Thoracic aorta (tissue), 2 donors: ENCODE data around the gene KIR3DL2. TPM values are rescaled to one million over a fixed set of nuclear protein-coding genes. Genes with fewer than 3 reads are reported as not detected.
"Not testable (repeated sequence)": the region's sequence is repeated elsewhere in the genome, so short reads cannot be mapped to it uniquely, and the experiment has no call there.

Experiments used
- ATAC-seq: fragments of 150-250 bp; one replicate; pipeline ENCODE4 v1.8.0; 2017; ENCODE audit warnings: low read depth; ENCODE audit not compliant: insufficient number of reproducible peaks, low FRiP score
- DNase-seq: peaks from one replicate; pipeline ENCODE4 v3.0.0-alpha.2; 2020; ENCODE audit warnings: low spot score
- H3K27ac ChIP-seq, 2 donors: fragments of 200-600 bp; sonication (generic); 1 replicate in 1 of 2; 2 replicates in 1 of 2; pipeline ENCODE4 v1.5.1; 2016; ENCODE audit warnings: mild to moderate bottlenecking in 2 of 2, moderate library complexity in 2 of 2
- H3K27me3 ChIP-seq: fragments of 200-600 bp; sonication (generic); replicated peaks from 2 replicates; pipeline ENCODE4 v1.6.0; 2016; ENCODE audit warnings: mild to moderate bottlenecking; ENCODE audit not compliant: insufficient read depth
- H3K36me3 ChIP-seq: fragments of 200-600 bp; sonication (generic); one replicate; pipeline ENCODE4 v1.5.1; 2016
- H3K4me1 ChIP-seq, 2 donors: fragments of 200-600 bp; sonication (generic); 1 replicate in 1 of 2; 2 replicates in 1 of 2; pipeline versions ENCODE4 v1.5.1 to v1.6.0; 2016; ENCODE audit warnings: low read depth in 2 of 2, mild to moderate bottlenecking in 1 of 2; ENCODE audit not compliant: control insufficient read depth in 1 of 2
- H3K4me3 ChIP-seq: fragments of 200-600 bp; sonication (generic); 2 replicates; pipeline ENCODE4 v1.5.1; 2016; ENCODE audit warnings: mild to moderate bottlenecking
- H3K9me3 ChIP-seq: fragments of 200-600 bp; sonication (generic); 2 replicates; pipeline ENCODE4 v1.5.1; 2016
- CTCF ChIP-seq: fragments of 200-600 bp; sonication (generic); IDR thresholded peaks from one replicate; pipeline ENCODE4 v1.5.1; 2019; ENCODE audit warnings: antibody characterized with exemption
- total RNA-seq, 2 donors: library from RNA; depleted of rRNA; stranded (reverse); fragments of >200 nt; gene quantifications; one replicate each; pipeline versions ENCODE4 v1.1.0 to v1.2.3, GENCODE V29; 2016

The KIR3DL2 gene
- not detected for total RNA-seq

GRCh38 chr19:54850061-54850640 lies at the start of gene KIR3DL2:
Gene KIR3DL2, plus strand, starts transcription at chr19:54850443. Its CDS starts 33 bp downstream, at chr19:54850476.
- not testable (repeated sequence) for DNase-seq, H3K4me1 ChIP-seq, H3K36me3 ChIP-seq, H3K27ac ChIP-seq, H3K9me3 ChIP-seq, H3K27me3 ChIP-seq, ATAC-seq, H3K4me3 ChIP-seq

GRCh38 chr19:54803410-54803809 lies 46.8 kb upstream of the KIR3DL2 start, which contains the start of gene KIR2DL4:
Gene KIR2DL4, plus strand, starts transcription at chr19:54803610. Its CDS starts 42 bp downstream, at chr19:54803652.
- H3K9me3 ChIP-seq: no peaks in the 10 kb centered on the region
- H3K4me1 ChIP-seq: no peaks in the 10 kb centered on the region
- DNase-seq: no peak
- H3K27me3 ChIP-seq: no peaks in the 10 kb centered on the region
- H3K27ac ChIP-seq: no peak within 1 kb of the TSS
- H3K4me3 ChIP-seq: no peak within 1 kb of the TSS
- ATAC-seq: no peak
- no peaks in the 10 kb centered on the region for H3K36me3 ChIP-seq
- TF ChIP-seq CTCF: no peak

GRCh38 chr19:54804101-54804500 lies 46.1 kb upstream of the KIR3DL2 start:
- Histone ChIP-seq H3K27ac (no peak overlapping the region), H3K36me3 (no peaks in the 10 kb centered on the region), H3K4me1 (no peaks in the 10 kb centered on the region), H3K27me3 (no peaks in the 10 kb centered on the region), H3K4me3 (no peak overlapping the region), H3K9me3 (no peaks in the 10 kb centered on the region)
- no peak for TF ChIP-seq CTCF
- DNase-seq: no peak
- no peak for ATAC-seq

GRCh38 chr19:54804571-54804970 lies 45.7 kb upstream of the KIR3DL2 start:
- Histone ChIP-seq H3K27me3 (no peaks in the 10 kb centered on the region), H3K9me3 (no peaks in the 10 kb centered on the region), H3K4me1 (no peaks in the 10 kb centered on the region), H3K36me3 (no peaks in the 10 kb centered on the region), H3K27ac (no peak overlapping the region), H3K4me3 (no peak overlapping the region)
- DNase-seq (no peak), ATAC-seq (no peak)
- no peak for TF ChIP-seq CTCF

- no peak overlapping the region for H3K4me3 ChIP-seq
- ATAC-seq (no peak), DNase-seq (no peak)
- no peaks in the 10 kb centered on the region for H3K36me3 ChIP-seq
- no peaks in the 10 kb centered on the region for H3K27me3 ChIP-seq
- no peaks in the 10 kb centered on the region for H3K9me3 ChIP-seq
- TF ChIP-seq CTCF: no peak
- H3K27ac ChIP-seq: no peak overlapping the region
- H3K4me1 ChIP-seq: no peaks in the 10 kb centered on the region
Measured at GRCh38 chr19:54805665-54806515, 44.4 kb upstream of the KIR3DL2 start.
